ENCODE results near the gene TNK1.

DNA sequence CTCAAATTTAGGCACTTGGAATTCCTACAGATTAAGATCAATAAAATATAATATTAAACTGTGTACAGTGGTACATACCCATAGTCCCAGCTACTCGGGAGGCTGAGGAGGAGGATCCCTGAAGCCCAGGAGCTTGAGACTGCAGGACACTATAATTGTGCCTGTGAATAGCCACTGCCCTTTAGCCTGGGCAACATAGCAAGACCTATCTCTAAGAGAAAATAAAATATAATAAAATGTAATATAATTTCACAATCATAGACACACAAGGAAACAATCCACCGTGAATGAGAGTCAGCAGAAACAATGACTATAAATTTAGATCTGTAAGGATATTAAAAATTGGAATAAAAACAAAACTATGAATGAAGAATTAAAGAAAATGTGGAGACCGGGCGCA is 10.0 kb upstream of the TNK1 start:
- TF ChIP-seq EZH2 (IDR thresholded peaks at IDR 0.05; ENCODE audit: borderline replicate concordance, low read length), result no peak
- TF ChIP-seq, protein P1, sequence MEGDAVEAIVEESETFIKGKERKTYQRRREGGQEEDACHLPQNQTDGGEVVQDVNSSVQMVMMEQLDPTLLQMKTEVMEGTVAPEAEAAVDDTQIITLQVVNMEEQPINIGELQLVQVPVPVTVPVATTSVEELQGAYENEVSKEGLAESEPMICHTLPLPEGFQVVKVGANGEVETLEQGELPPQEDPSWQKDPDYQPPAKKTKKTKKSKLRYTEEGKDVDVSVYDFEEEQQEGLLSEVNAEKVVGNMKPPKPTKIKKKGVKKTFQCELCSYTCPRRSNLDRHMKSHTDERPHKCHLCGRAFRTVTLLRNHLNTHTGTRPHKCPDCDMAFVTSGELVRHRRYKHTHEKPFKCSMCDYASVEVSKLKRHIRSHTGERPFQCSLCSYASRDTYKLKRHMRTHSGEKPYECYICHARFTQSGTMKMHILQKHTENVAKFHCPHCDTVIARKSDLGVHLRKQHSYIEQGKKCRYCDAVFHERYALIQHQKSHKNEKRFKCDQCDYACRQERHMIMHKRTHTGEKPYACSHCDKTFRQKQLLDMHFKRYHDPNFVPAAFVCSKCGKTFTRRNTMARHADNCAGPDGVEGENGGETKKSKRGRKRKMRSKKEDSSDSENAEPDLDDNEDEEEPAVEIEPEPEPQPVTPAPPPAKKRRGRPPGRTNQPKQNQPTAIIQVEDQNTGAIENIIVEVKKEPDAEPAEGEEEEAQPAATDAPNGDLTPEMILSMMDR (conservative IDR thresholded peaks at IDR 0.05 in 1 of 2, IDR thresholded peaks at IDR 0.05 in 1 of 2; ENCODE audit: extremely low read depth in 1 of 2, insufficient read depth in 1 of 2, low read depth in 1 of 2, low read length in 2 of 2), result no peak

Data from mammary epithelial cell (primary cell).